ENCODE data around the gene VAX1.

- TF ChIP-seq, protein P1, sequence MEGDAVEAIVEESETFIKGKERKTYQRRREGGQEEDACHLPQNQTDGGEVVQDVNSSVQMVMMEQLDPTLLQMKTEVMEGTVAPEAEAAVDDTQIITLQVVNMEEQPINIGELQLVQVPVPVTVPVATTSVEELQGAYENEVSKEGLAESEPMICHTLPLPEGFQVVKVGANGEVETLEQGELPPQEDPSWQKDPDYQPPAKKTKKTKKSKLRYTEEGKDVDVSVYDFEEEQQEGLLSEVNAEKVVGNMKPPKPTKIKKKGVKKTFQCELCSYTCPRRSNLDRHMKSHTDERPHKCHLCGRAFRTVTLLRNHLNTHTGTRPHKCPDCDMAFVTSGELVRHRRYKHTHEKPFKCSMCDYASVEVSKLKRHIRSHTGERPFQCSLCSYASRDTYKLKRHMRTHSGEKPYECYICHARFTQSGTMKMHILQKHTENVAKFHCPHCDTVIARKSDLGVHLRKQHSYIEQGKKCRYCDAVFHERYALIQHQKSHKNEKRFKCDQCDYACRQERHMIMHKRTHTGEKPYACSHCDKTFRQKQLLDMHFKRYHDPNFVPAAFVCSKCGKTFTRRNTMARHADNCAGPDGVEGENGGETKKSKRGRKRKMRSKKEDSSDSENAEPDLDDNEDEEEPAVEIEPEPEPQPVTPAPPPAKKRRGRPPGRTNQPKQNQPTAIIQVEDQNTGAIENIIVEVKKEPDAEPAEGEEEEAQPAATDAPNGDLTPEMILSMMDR (conservative IDR thresholded peaks at IDR 0.05) = peak; percentile 85
- no peak for TF ChIP-seq ZFX (IDR thresholded peaks at IDR 0.05)
Observed at GRCh38 chr10:117175901-117176534, 37.9 kb upstream of the VAX1 start.

Measured in C4-2B (cell line).